Neuronal stem cell (in vitro differentiated cells): ENCODE data around the gene H3-3A.
A peak's percentile ranks its signal among the peaks of the same experiment; 100 is the strongest.

ENCODE experiments used
- DNase-seq: peaks from one replicate; pipeline ENCODE4 v3.0.0-alpha.2; 2013; ENCODE audit warnings: low spot score
- H2AFZ ChIP-seq: one replicate; pipeline ENCODE4 v1.6.1; 2013; ENCODE audit warnings: mild to moderate bottlenecking, low read length, inconsistent platforms
- H2AK5ac ChIP-seq: 2 replicates; pipeline ENCODE4 v1.6.1; 2013; ENCODE audit warnings: low read depth, mild to moderate bottlenecking, inconsistent platforms, low read length, moderate library complexity, mixed read lengths
- H2BK120ac ChIP-seq: 2 replicates; pipeline ENCODE4 v1.6.1; 2013; ENCODE audit warnings: low read depth, mild to moderate bottlenecking, inconsistent platforms, low read length, moderate library complexity, mixed read lengths
- H2BK12ac ChIP-seq: one replicate; pipeline ENCODE4 v1.6.1; 2013; ENCODE audit warnings: low read length, inconsistent platforms
- H2BK15ac ChIP-seq: 2 replicates; pipeline ENCODE4 v1.6.1; 2013; ENCODE audit warnings: mild to moderate bottlenecking, low read length, inconsistent platforms, mixed read lengths
- H2BK5ac ChIP-seq: one replicate; pipeline ENCODE4 v1.6.1; 2013; ENCODE audit warnings: inconsistent platforms, mild to moderate bottlenecking, low read length, moderate library complexity
- H3K14ac ChIP-seq: one replicate; pipeline ENCODE4 v1.6.1; 2013; ENCODE audit warnings: low read length, inconsistent platforms
- H3K18ac ChIP-seq: 2 replicates; pipeline ENCODE4 v1.6.1; 2013; ENCODE audit warnings: low read length, inconsistent platforms
- H3K23ac ChIP-seq: 2 replicates; pipeline ENCODE4 v1.6.1; 2013; ENCODE audit warnings: low read depth, mild to moderate bottlenecking, mixed read lengths, low read length, inconsistent platforms; ENCODE audit not compliant: poor library complexity
- H3K27ac ChIP-seq: replicated peaks from 3 replicates; pipeline ENCODE4 v1.5.1; 2013; ENCODE audit warnings: low read length, inconsistent platforms
- H3K27me3 ChIP-seq, 3 experiments: 2 replicates each; pipeline ENCODE4 v1.6.1; 2013; ENCODE audit warnings: low read length in 3 of 3, mild to moderate bottlenecking in 2 of 3, inconsistent platforms in 1 of 3, low read depth in 1 of 3, mixed read lengths in 1 of 3, moderate library complexity in 1 of 3; ENCODE audit not compliant: control insufficient read depth in 3 of 3, insufficient read depth in 3 of 3
- H3K36me3 ChIP-seq, 2 donors: replicated peaks in 1 of 2; 2 replicates each; pipeline ENCODE4 v1.6.1; 2013; ENCODE audit warnings: low read length in 2 of 2; ENCODE audit not compliant: control insufficient read depth in 2 of 2, insufficient read depth in 2 of 2
- H3K4ac ChIP-seq: 2 replicates; pipeline ENCODE4 v1.6.1; 2013; ENCODE audit warnings: inconsistent platforms, mild to moderate bottlenecking, low read length, moderate library complexity
- H3K4me1 ChIP-seq, 2 donors: 1 replicate in 1 of 2; 2 replicates in 1 of 2; pipeline ENCODE4 v1.6.1; 2013; ENCODE audit warnings: low read length in 2 of 2, low read depth in 1 of 2; ENCODE audit not compliant: control insufficient read depth in 2 of 2, insufficient read depth in 1 of 2
- H3K4me2 ChIP-seq: one replicate; pipeline ENCODE4 v1.6.1; 2013; ENCODE audit warnings: mild to moderate bottlenecking, low read length, inconsistent platforms; ENCODE audit not compliant: insufficient read depth, poor library complexity, severe bottlenecking
- H3K4me3 ChIP-seq, 2 donors: 2 replicates each; pipeline ENCODE4 v1.5.1; 2013; ENCODE audit warnings: low read length in 2 of 2, mild to moderate bottlenecking in 2 of 2, inconsistent platforms in 1 of 2, moderate library complexity in 1 of 2
- H3K79me1 ChIP-seq: one replicate; pipeline ENCODE4 v1.6.1; 2013; ENCODE audit warnings: low read depth, mild to moderate bottlenecking, inconsistent platforms, low read length, moderate library complexity
- H3K9ac ChIP-seq: one replicate; pipeline ENCODE4 v1.6.1; 2013; ENCODE audit warnings: mild to moderate bottlenecking, low read depth, low read length, inconsistent platforms; ENCODE audit not compliant: poor library complexity
- H3K9me3 ChIP-seq, 2 donors: replicated peaks in 1 of 2; 2 replicates each; pipeline versions ENCODE3 to v1.6.1; 2013; ENCODE audit warnings: low read length in 2 of 2, mild to moderate bottlenecking in 2 of 2, inconsistent platforms in 1 of 2, low read depth in 1 of 2, mixed read lengths in 1 of 2, moderate library complexity in 1 of 2; ENCODE audit not compliant: control insufficient read depth in 2 of 2, insufficient read depth in 1 of 2
- H4K8ac ChIP-seq: one replicate; pipeline ENCODE4 v1.6.1; 2013; ENCODE audit warnings: low read depth, mild to moderate bottlenecking, inconsistent platforms, low read length, moderate library complexity
- H4K91ac ChIP-seq: one replicate; pipeline ENCODE4 v1.6.1; 2013; ENCODE audit warnings: low read length, low read depth, mild to moderate bottlenecking, inconsistent platforms; ENCODE audit not compliant: poor library complexity
- WGBS, 2 donors: extraction: QIAGEN DNeasy Blood & Tissue Kit; methylation state at CpG; one replicate each; pipeline ENCODE4 v1.1.7; 2013; ENCODE audit warnings: missing lambda C conversion rate in 2 of 2, mixed read lengths in 1 of 2; ENCODE audit not compliant: insufficient read length in 2 of 2, insufficient replicate concordance in 1 of 2; ENCODE audit errors: extremely low coverage in 2 of 2; 5-methylcytosine and 5-hydroxymethylcytosine counted together

H3-3A gene

GRCh38 chr1:226094451-226094850, 31.9 kb downstream of the H3-3A start:
- peaks cover 0 to 27% (median 2%) of the 10 kb centered on the region in 3 experiments for H3K27me3 ChIP-seq
- H2BK5ac ChIP-seq: no peak overlapping the region
- peaks cover 0 to 7% of the 10 kb centered on the region in 2 donors for H3K4me1 ChIP-seq
- H4K8ac ChIP-seq: no peak overlapping the region
- H3K4me2 ChIP-seq: no peak overlapping the region
- no peaks in the 10 kb centered on the region for H3K79me1 ChIP-seq
- no peak overlapping the region for H3K9ac ChIP-seq
- no peak overlapping the region for H3K4ac ChIP-seq
- H3K4me3 ChIP-seq: no peak overlapping the region
- H3K23ac ChIP-seq: no peak overlapping the region
- H3K18ac ChIP-seq: no peak overlapping the region
- H2BK12ac ChIP-seq: no peak overlapping the region
- no peak overlapping the region for H3K14ac ChIP-seq
- H3K27ac ChIP-seq: no peak overlapping the region
- no peak overlapping the region for H2BK15ac ChIP-seq
- peaks cover 0 to 5% of the 10 kb centered on the region in 2 donors for H3K9me3 ChIP-seq
- WGBS, 2 donors: no CpG with 5 or more reads among the region's 1 CpG
- H2AK5ac ChIP-seq: no peak overlapping the region
- H2BK120ac ChIP-seq: no peak overlapping the region
- no peak overlapping the region for H2AFZ ChIP-seq
- DNase-seq: no peak
- H4K91ac ChIP-seq: no peak overlapping the region
- H3K36me3 ChIP-seq: no peaks in the 10 kb centered on the region

GRCh38 chr1:226095286-226095685, 32.8 kb downstream of the H3-3A start:
- H3K18ac ChIP-seq: no peak overlapping the region
- no peak overlapping the region for H2BK12ac ChIP-seq
- no peak overlapping the region for H3K23ac ChIP-seq
- peaks cover 0 to 5% of the 10 kb centered on the region in 2 donors for H3K9me3 ChIP-seq
- no peak overlapping the region for H4K8ac ChIP-seq
- H2BK120ac ChIP-seq: no peak overlapping the region
- H2AK5ac ChIP-seq: no peak overlapping the region
- H3K27me3 ChIP-seq: peaks cover 0 to 28% (median 4%) of the 10 kb centered on the region in 3 experiments
- H2AFZ ChIP-seq: no peak overlapping the region
- WGBS, 2 donors: no CpG with 5 or more reads among the region's 2 CpGs
- peak overlapping the region in 1 of 2 donors; percentile 46 for H3K4me3 ChIP-seq
- H3K14ac ChIP-seq: no peak overlapping the region
- DNase-seq: no peak
- no peak overlapping the region for H4K91ac ChIP-seq
- H3K4me2 ChIP-seq: no peak overlapping the region
- no peak overlapping the region for H3K4ac ChIP-seq
- no peak overlapping the region for H3K9ac ChIP-seq
- no peak overlapping the region for H2BK5ac ChIP-seq
- H2BK15ac ChIP-seq: no peak overlapping the region
- no peaks in the 10 kb centered on the region for H3K79me1 ChIP-seq
- peaks cover 0 to 12% of the 10 kb centered on the region in 2 donors for H3K4me1 ChIP-seq
- no peaks in the 10 kb centered on the region for H3K36me3 ChIP-seq
- H3K27ac ChIP-seq: no peak overlapping the region

GRCh38 chr1:226097866-226098625, 35.5 kb downstream of the H3-3A start:
- H3K36me3 ChIP-seq: no peaks in the 10 kb centered on the region
- H3K27me3 ChIP-seq: peaks cover 0 to 28% (median 6%) of the 10 kb centered on the region in 3 experiments
- no peaks in the 10 kb centered on the region for H3K9me3 ChIP-seq
- no peak overlapping the region for H2BK12ac ChIP-seq
- no peak overlapping the region for H2BK120ac ChIP-seq
- H3K23ac ChIP-seq: no peak overlapping the region
- H2BK5ac ChIP-seq: no peak overlapping the region
- no peak overlapping the region for H3K27ac ChIP-seq
- H2AK5ac ChIP-seq: no peak overlapping the region
- peaks cover 4 to 16% of the 10 kb centered on the region in 2 donors for H3K4me1 ChIP-seq
- DNase-seq: no peak
- H2AFZ ChIP-seq: no peak overlapping the region
- H3K4ac ChIP-seq: no peak overlapping the region
- no peak overlapping the region for H3K18ac ChIP-seq
- no peak overlapping the region for H3K4me2 ChIP-seq
- H3K9ac ChIP-seq: no peak overlapping the region
- no CpG with 5 or more reads among the region's 5 CpGs for WGBS, 2 donors
- H3K4me3 ChIP-seq: no peak overlapping the region
- no peak overlapping the region for H4K8ac ChIP-seq
- H3K14ac ChIP-seq: no peak overlapping the region
- no peak overlapping the region for H4K91ac ChIP-seq
- no peak overlapping the region for H2BK15ac ChIP-seq
- H3K79me1 ChIP-seq: no peaks in the 10 kb centered on the region

- Histone ChIP-seq H3K9me3 (no peaks in the 10 kb centered on the region), H3K9ac (no peak overlapping the region), H4K8ac (peak overlapping the region; percentile 19), H2AFZ (no peak overlapping the region), H2BK120ac (no peak overlapping the region), H3K4me3 (no peak overlapping the region), H3K4me1 (peaks cover 4 to 9% of the 10 kb centered on the region in 2 donors), H2BK5ac (no peak overlapping the region), H3K4me2 (no peak overlapping the region), H3K36me3 (no peaks in the 10 kb centered on the region), H2BK12ac (no peak overlapping the region), H3K23ac (no peak overlapping the region), H3K4ac (no peak overlapping the region), H3K18ac (peak overlapping the region; percentile 15), H2AK5ac (peak overlapping the region; percentile 25), H3K27ac (no peak overlapping the region), H3K27me3 (peaks cover 0 to 28% (median 6%) of the 10 kb centered on the region in 3 experiments), H3K79me1 (no peaks in the 10 kb centered on the region), H2BK15ac (no peak overlapping the region), H3K14ac (no peak overlapping the region), H4K91ac (no peak overlapping the region)
- no peak for DNase-seq
- WGBS, 2 donors: no CpG with 5 or more reads among the region's 3 CpGs
These were observed 36.6 kb downstream of the H3-3A start for GRCh38 chr1:226098870-226099835.
